Stimulated activated CD4-positive, alpha-beta T cell treated with anti-CD3 and anti-CD28 coated beads, Interleukin-4, amount 100 ng/mL, for 1 hour (primary cell): ENCODE measurements around the gene LAMA1.

ENCODE experiments used
- DNase-seq: peaks from one replicate; pipeline ENCODE4 v3.0.0-alpha.2; 2020

LAMA1 gene

GRCh38 chr18:6980363-6980762 lies 137.2 kb downstream of the LAMA1 start:
- DNase-seq: no peak

DNA sequence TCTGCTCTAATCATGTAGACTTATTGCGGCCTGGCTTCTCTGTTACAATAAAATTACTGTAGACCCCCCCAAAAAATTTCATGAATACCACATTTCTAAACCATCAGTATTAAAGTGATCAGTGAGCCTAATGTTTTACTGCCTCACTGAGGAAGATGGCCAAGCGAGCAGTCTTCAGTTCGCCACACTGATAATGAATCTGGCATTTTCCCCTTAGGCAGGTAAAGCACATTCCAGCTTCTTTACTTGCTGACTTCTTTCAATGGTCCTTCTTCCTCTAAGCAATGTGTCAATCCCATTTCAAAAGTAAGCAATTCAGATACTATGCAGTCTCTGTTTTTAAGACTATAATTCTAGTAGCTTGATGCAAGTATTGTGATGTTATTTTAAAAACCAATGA lies 137.6 kb downstream of the LAMA1 start:
- no peak for DNase-seq

DNA sequence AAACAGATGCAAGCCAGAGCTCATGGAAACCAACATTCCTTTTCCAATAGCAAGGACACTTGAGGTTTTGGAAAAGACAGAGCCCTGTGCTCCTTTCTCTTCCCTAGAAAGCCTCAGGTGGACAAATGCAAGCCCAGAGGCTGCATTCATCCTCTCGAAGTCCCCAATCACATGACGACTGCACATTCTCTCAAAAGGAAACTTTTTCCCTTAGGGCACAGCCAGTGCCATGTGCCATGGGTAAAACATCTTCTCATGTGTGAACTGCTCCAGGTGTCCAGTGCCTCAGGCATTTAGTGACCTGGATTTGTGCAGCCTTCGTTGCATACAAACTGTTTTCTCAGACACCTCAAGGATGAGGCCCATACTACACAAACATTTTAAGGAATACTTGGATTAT lies 140.7 kb downstream of the LAMA1 start:
- no peak for DNase-seq

DNA sequence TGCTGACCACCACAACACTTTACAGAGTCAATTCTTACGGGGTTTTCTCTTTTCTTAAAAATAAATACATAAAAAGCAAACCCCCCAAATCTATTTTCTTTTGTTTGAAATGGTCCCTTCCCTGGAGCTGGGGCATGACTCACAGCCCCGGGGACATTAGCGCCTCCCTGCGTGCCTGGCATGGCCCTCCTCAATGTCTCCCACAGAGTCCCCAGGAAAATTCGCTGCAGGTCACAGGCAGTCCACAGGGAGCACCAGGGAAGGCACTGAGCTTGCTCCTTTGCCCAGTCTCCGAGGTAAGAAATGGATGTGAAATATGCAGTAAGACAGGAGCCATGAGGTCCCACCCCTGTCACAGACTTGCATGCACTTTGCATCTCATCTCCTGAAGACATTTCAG lies 142.5 kb downstream of the LAMA1 start:
- DNase-seq: no peak

DNA sequence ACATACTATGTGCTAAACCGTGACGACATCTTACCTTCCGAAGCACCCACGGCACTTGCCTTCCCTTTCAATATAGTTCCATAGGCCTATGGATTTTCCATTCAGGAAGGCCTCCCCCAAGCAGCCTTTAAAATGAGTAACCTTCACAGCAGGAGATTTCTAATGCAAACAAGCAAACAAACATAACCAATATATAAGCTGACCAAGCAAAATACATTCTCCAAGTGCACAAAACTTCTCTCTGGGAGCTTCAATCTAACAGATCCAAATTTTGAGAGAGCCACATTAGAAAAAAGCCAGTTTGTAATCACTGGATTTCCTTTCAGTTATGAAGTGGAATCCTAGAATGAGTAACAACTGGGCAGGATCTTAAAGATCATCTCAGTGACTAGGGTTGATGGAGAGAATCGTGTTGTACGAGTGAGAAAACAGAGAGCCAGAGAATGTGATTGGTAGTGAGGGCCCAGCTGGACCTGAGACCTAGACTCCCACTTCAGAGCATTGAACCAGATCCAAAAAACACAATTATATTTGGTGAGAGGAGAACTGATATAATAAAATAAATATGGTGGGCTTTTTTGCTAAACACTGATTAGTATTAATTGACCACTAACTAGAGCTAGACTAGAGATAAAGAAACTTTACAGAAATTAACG lies 145.6 kb downstream of the LAMA1 start:
- DNase-seq: no peak

GRCh38 chr18:6963452-6964097 lies 154.0 kb downstream of the LAMA1 start:
- no peak for DNase-seq

DNA sequence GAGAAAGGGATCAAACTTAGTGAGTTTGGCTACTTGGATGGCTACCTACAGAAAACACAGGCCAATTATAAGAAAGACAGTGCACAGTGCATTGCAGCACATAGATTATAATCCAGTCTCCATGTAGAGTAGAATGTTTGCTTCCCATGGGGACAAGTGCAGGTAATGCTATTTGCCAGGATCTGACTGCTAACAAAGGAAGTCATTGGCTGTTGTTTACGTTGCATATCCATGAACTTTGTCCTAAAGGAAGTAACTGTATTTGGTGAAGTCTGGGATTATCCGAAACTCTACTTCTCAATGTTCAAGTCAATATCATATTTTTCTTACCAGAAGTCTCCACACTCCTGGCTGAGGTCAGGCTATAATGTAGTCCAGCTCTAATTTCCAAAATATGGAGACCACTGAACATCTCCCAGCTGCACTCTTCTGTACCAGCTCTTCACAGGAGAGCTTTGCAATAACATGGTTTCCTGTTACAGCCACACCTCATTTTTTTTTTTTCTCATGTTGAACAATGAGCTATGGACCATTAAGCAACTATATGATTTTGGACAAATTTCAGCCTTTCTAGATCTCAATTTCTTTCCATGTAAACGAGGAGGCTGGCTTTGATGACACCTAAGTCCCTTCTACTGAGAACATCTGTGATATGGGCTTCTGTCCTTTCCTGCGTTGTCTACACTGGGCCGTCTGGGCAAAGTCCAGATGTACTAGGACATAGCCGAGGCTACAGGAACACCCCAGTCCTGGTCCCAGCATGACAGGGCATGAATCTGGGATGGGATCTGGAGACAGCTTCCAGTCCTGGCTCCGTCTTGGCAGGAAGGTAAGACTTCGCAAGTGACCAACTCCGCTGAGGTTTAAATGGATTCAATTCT lies 154.8 kb downstream of the LAMA1 start:
- DNase-seq: no peak

GRCh38 chr18:6961331-6961730 lies 156.3 kb downstream of the LAMA1 start:
- DNase-seq: no peak

DNA sequence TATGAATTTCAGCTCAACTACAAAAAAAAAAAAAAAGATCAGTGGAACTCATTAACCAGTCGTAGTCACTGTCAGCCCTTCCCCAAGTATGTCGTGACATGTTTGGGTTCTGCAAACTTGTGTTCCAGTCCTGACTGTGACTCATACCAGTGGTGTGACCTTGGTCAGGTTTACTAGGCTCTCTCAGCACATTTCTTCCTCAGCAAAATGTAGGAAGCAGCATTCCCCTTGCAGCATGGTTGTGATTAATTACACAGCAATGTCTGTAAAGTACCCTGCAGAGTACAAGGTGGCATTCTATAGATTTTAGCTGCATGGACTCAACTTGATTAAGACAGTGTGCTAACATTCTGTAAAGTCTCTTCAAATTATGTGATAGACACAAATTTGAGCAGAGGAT lies 156.9 kb downstream of the LAMA1 start:
- no peak for DNase-seq

DNA sequence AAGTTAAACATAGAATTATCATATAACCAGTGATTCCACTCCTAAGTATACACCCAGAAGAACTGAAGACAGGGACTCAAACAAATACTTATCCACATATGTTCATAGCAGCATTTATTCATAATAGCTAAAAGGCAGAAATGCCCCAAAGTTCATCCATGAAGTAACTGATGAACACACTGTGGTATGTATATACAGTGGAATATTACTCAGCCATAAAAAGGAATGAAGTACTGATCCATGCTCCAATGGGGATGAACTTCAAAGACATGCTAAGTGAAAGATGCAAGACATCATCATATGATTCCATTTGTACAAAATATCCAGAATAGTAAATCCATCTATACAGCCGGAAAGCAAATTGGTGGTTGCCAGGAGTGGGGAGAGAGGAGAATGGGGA lies 157.5 kb downstream of the LAMA1 start:
- no peak for DNase-seq

- DNase-seq: no peak
Observed at GRCh38 chr18:6959110-6959509, 158.5 kb downstream of the LAMA1 start.

- DNase-seq: no peak
Observed at GRCh38 chr18:6956999-6957398, 160.6 kb downstream of the LAMA1 start.

GRCh38 chr18:6956495-6956894 lies 161.1 kb downstream of the LAMA1 start:
- no peak for DNase-seq

DNA sequence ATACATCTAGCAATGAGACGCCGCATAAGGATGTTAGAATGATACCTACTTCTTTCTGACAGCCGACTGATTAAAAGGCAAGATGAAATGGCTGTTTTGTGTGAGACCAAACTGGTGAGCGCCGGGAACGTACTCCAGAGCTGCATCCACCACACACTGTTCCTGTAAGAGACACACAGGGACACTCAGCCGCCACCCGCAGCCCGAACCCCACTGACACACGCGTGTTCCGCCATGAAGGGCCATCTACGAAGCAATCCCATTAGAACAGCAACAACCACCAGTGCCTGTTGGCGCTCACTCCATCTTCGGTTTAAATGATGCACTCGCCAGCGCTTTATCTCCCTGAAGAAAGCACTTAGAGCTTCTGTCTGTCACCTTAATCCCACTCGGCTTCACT lies 162.3 kb downstream of the LAMA1 start:
- no peak for DNase-seq

DNA sequence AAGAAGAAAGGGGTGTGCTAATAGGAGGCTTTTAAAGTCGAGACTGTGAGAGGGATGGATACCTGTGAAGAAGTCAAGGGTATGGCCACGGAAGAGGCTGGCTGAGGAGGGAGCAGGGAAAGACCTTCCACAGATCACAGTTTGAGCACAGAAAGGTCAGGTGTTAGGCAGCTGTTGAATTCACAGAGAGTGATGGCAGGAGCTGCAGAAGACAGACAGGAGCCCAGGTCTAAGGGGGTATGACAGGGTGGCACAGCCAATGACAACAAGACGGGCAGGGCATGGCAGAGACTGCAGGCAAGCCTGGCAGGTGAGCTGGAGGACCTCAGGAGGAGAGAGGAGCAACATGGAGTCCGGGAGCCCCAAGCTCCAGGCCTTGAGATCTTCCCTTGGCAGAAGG lies 163.1 kb downstream of the LAMA1 start:
- DNase-seq: no peak

GRCh38 chr18:6951336-6952090 lies 166.1 kb downstream of the LAMA1 start:
- DNase-seq: no peak

DNA sequence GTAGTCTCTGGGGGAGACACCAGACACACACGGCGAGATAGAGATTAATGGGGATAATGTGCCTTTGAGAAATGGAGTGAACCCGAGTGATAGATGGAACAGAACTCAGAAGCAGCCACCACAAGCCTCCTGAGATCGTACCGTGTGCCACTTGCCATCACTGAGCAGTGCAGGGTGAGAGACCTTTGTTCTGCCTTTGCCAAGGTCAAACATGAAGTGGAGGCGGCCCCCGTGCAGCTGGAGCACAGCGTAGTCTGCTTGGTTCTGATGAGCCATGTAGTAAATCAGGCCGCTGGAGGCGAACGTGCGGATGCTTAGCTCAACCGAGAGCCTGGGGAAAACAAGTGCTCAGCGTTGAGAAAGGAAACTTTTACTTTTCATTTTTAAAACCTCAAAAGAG lies 167.0 kb downstream of the LAMA1 start:
- no peak for DNase-seq

DNA sequence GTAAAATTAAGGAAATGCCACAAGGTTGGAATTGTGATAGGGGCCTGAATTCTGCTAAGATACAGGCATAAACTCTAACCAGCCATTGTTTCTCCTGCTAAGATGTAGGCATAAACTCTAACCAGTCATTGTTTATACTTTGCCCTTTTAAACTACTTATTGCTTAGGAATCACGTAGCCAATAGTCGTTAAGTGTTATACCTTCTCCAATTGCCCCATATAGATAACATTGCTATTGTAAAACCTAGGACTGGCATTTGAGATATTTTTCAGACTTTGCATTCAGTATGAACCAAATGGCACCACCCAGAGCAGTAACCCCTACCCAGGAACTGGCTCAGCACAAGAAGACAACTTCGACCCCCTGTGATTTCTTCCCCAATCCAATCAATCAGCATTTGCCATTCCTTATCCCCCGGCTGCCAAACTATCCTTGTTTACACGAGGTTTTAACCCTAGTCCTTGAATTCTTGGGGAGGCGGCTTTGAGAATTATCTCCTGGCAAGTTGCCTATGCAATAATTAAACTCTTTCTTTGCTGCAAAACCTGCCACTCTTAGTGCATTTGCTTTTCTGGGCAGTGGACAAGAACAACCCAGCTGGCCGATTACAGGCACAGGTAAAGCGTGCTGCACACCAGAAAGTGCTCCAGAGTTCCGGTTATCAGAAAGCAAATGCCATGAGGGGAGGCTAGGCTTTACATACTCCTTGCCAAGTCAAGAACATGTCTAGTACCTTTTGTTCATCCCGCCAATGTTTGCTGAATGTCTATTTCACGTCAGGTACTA lies 167.6 kb downstream of the LAMA1 start:
- no peak for DNase-seq

DNA sequence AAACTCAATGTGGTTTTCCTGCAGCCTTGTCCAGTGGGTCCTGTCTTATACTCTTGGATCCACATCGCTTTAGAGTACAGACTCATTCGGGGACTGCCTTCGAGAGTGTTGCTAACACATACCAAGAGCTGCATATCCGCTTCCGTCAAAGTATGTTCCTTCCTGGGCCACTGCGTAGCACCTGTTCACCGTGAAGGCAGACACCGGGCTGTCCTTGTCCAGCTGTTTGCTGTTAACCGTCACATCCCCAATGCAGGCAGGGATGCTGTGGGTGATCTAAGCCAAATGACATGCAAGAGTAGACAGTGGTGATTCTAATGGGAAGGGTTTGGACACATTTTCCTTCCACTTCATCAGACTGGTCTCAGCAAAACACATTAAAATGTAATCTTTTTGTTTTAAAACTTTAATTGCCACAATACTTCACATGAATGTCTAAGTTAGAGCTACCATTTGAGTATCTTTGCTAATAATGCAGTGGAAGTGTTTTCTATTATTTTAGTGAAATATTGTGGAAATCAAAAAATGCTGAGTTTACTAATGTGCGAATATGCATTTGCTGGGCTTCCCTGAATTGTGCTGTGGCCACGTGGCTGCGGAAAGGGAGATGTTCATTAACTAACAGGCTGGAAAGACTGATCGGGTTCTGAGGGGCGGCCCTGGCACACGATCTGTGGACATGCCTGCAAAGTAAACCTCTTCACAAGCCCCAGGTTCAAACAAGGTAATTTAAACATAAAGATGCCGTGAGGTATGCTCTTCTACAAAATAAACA lies 169.1 kb downstream of the LAMA1 start:
- DNase-seq: no peak

DNA sequence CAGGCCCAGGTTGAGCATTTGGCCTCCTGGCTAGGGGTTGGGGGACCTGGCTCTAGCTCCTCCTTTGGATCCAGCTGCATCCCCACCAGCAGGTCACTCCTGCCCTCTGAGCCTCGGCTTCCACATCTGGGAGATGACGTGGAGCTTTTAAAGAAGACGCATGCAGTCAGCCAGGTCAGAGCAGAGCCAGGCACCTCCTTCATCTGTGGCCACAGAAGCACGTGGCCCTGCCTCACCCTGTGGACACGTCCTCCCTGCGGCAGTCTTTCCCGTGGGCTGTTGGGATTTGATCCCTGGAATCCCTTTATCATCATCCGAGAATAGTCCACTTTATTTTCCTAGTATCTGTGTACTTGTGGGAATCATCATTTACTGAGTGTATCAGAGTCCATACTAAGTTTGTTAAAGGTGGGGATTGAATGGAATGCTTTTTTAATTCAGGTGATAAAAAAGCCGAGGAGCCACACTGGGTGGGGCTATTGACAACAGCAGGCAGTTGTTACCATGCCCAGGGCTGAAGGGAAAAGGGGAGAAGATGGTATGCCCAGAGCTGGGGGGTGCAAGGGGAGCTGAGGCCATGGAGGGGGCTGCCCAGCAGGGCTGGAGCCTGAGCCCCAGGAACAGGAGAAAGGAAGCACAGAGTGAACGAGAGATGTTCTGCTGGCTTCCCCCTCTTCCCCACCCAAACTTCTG lies 170.1 kb downstream of the LAMA1 start:
- no peak for DNase-seq

DNA sequence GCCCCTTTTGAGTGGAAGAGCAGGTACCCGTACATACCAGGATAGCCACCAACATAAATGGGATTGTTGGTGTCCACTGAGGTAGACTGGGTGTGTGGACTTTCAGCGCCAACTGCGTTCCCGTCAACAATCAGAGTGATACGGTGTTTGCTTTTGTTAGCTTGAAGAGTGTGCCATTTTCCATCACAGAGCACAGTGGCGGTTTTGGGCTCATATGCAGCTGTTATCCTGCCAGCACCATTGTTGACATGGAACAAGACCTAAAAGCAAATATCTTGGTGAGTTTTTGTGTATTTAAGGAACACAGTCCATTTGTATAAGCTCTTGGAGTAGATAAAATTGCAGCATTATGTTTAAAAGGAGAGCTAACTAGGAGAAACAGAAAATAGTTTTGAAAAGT lies 174.5 kb downstream of the LAMA1 start:
- DNase-seq: no peak
